ENCODE data around the gene ADM2.

DNA sequence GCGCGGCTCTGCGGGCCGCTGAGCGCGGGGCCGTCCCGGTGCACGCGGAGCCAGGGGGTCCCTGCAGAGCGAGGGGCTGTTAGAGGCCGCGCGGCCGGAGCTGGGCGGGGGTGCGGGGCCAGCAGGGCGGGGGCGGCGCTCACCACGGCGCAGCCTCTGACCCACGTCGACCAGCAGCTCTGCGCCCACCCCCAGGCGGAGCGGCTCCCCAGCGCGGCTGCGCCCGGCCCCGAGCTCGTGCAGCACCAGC is 44.4 kb downstream of the ADM2 start:
- TF ChIP-seq, protein P1, sequence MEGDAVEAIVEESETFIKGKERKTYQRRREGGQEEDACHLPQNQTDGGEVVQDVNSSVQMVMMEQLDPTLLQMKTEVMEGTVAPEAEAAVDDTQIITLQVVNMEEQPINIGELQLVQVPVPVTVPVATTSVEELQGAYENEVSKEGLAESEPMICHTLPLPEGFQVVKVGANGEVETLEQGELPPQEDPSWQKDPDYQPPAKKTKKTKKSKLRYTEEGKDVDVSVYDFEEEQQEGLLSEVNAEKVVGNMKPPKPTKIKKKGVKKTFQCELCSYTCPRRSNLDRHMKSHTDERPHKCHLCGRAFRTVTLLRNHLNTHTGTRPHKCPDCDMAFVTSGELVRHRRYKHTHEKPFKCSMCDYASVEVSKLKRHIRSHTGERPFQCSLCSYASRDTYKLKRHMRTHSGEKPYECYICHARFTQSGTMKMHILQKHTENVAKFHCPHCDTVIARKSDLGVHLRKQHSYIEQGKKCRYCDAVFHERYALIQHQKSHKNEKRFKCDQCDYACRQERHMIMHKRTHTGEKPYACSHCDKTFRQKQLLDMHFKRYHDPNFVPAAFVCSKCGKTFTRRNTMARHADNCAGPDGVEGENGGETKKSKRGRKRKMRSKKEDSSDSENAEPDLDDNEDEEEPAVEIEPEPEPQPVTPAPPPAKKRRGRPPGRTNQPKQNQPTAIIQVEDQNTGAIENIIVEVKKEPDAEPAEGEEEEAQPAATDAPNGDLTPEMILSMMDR (IDR thresholded peaks at IDR 0.05; ENCODE audit: insufficient read depth, low read depth, low read length), result peak; percentile 3
- TF ChIP-seq EZH2 (IDR thresholded peaks at IDR 0.05; ENCODE audit: insufficient read depth, low read length), result no peak
